H9 (cell line): ENCODE results near the gene FMO2. TPM values are rescaled to one million over a fixed set of nuclear protein-coding genes. Genes with fewer than 3 reads are reported as not detected.

Experiments
- DNase-seq: peaks from one replicate; pipeline ENCODE4 v3.0.0-alpha.2; 2017
- H2AFZ ChIP-seq: one replicate; pipeline ENCODE4 v1.6.1; 2013; ENCODE audit warnings: mild to moderate bottlenecking, low read length, control low read depth, moderate library complexity
- H2AK5ac ChIP-seq: 2 replicates; pipeline ENCODE4 v1.6.1; 2013; ENCODE audit warnings: low read length, control low read depth, mixed read lengths; ENCODE audit not compliant: insufficient read length
- H2BK120ac ChIP-seq: one replicate; pipeline ENCODE4 v1.6.1; 2013; ENCODE audit warnings: low read depth, mild to moderate bottlenecking, low read length, control low read depth, inconsistent platforms; ENCODE audit not compliant: poor library complexity, severe bottlenecking
- H2BK12ac ChIP-seq: 2 replicates; pipeline ENCODE4 v1.6.1; 2013; ENCODE audit warnings: low read length, control low read depth, mixed read lengths, low read depth; ENCODE audit not compliant: insufficient read length
- H2BK15ac ChIP-seq: 2 replicates; pipeline ENCODE4 v1.6.1; 2013; ENCODE audit warnings: low read depth, low read length, control low read depth
- H2BK20ac ChIP-seq: one replicate; pipeline ENCODE4 v1.6.1; 2013; ENCODE audit warnings: low read depth, mild to moderate bottlenecking, low read length, control low read depth, inconsistent platforms; ENCODE audit not compliant: poor library complexity, severe bottlenecking
- H2BK5ac ChIP-seq: 2 replicates; pipeline ENCODE4 v1.6.1; 2013; ENCODE audit warnings: low read length, control low read depth, mixed read lengths; ENCODE audit not compliant: insufficient read length
- H3K14ac ChIP-seq: 2 replicates; pipeline ENCODE4 v1.6.1; 2013; ENCODE audit warnings: low read length, control low read depth; ENCODE audit not compliant: insufficient read depth
- H3K18ac ChIP-seq: 2 replicates; pipeline ENCODE4 v1.6.1; 2013; ENCODE audit warnings: low read depth, mild to moderate bottlenecking, mixed read lengths, low read length, control low read depth; ENCODE audit not compliant: insufficient read length
- H3K23ac ChIP-seq: 2 replicates; pipeline ENCODE4 v1.6.1; 2013; ENCODE audit warnings: low read length, control low read depth, mixed read lengths, low read depth; ENCODE audit not compliant: insufficient read length
- H3K23me2 ChIP-seq: 2 replicates; pipeline ENCODE4 v1.6.1; 2013; ENCODE audit warnings: low read depth, mild to moderate bottlenecking, mixed read lengths, low read length, control low read depth; ENCODE audit not compliant: insufficient read length, poor library complexity, severe bottlenecking
- H3K27ac ChIP-seq: 2 replicates; pipeline ENCODE4 v1.5.1; 2013; ENCODE audit warnings: low read length, control low read depth, mixed read lengths, low read depth; ENCODE audit not compliant: insufficient read length
- H3K27me3 ChIP-seq: 2 replicates; pipeline ENCODE4 v1.6.1; 2013; ENCODE audit warnings: low read length, control low read depth, inconsistent platforms; ENCODE audit not compliant: insufficient read depth
- H3K4ac ChIP-seq: 2 replicates; pipeline ENCODE4 v1.6.1; 2013; ENCODE audit warnings: low read depth, mild to moderate bottlenecking, control low read depth, inconsistent platforms, low read length, moderate library complexity
- H3K4me1 ChIP-seq: 2 replicates; pipeline ENCODE4 v1.6.1; 2013; ENCODE audit warnings: low read length, control low read depth, inconsistent platforms; ENCODE audit not compliant: insufficient read depth
- H3K4me2 ChIP-seq: 2 replicates; pipeline ENCODE4 v1.6.1; 2013; ENCODE audit warnings: low read length, control low read depth, mixed read lengths; ENCODE audit not compliant: insufficient read length, insufficient read depth
- H3K56ac ChIP-seq: 2 replicates; pipeline ENCODE4 v1.6.1; 2013; ENCODE audit warnings: low read depth, mild to moderate bottlenecking, mixed read lengths, low read length, control low read depth; ENCODE audit not compliant: insufficient read length
- H3K79me1 ChIP-seq: 2 replicates; pipeline ENCODE4 v1.6.1; 2013; ENCODE audit warnings: low read depth, mild to moderate bottlenecking, moderate library complexity, low read length, control low read depth, inconsistent platforms; ENCODE audit not compliant: insufficient read depth, poor library complexity, severe bottlenecking
- H3K79me2 ChIP-seq: 2 replicates; pipeline ENCODE4 v1.6.1; 2013; ENCODE audit warnings: low read length, control low read depth, inconsistent platforms; ENCODE audit not compliant: insufficient read depth
- H3K9ac ChIP-seq: 2 replicates; pipeline ENCODE4 v1.6.1; 2013; ENCODE audit warnings: low read length, control low read depth, mixed read lengths; ENCODE audit not compliant: insufficient read length; ENCODE audit errors: extremely low read depth
- H3K9me3 ChIP-seq: one replicate; pipeline ENCODE4 v1.6.1; 2013; ENCODE audit warnings: low read depth, low read length, inconsistent platforms; ENCODE audit not compliant: control insufficient read depth
- H3T11ph ChIP-seq: one replicate; pipeline ENCODE4 v1.6.1; 2013; ENCODE audit warnings: mild to moderate bottlenecking, low read length, control low read depth, inconsistent platforms
- H4K20me1 ChIP-seq: one replicate; pipeline ENCODE4 v1.6.1; 2013; ENCODE audit not compliant: control insufficient read depth, insufficient read length, insufficient read depth
- H4K5ac ChIP-seq: 2 replicates; pipeline ENCODE4 v1.6.1; 2013; ENCODE audit warnings: low read depth, mild to moderate bottlenecking, mixed read lengths, low read length, control low read depth; ENCODE audit not compliant: insufficient read length
- H4K8ac ChIP-seq: replicated peaks from 2 replicates; pipeline ENCODE4 v1.6.1; 2013; ENCODE audit warnings: low read length, control low read depth, mixed read lengths, low read depth; ENCODE audit not compliant: insufficient read length
- H4K91ac ChIP-seq: 2 replicates; pipeline ENCODE4 v1.6.1; 2013; ENCODE audit warnings: low read depth, mild to moderate bottlenecking, moderate library complexity, mixed read lengths, low read length, control low read depth; ENCODE audit not compliant: insufficient read length
- H3K27ac Mint-ChIP-seq, 3 experiments: 2 replicates in 2 of 3; 3 replicates in 1 of 3; pipeline ENCODE4 v1.8.0; 2020 to 2021; ENCODE audit warnings: mixed read lengths in 3 of 3, mild to moderate bottlenecking in 1 of 3, moderate library complexity in 1 of 3
- H3K27me3 Mint-ChIP-seq: 2 replicates; pipeline ENCODE4 v1.8.0; 2021; ENCODE audit warnings: low read depth, mild to moderate bottlenecking, moderate library complexity, mixed read lengths
- H3K36me3 Mint-ChIP-seq, 3 experiments: 2 replicates in 2 of 3; 3 replicates in 1 of 3; pipeline ENCODE4 v1.8.0; 2020 to 2021; ENCODE audit warnings: low read depth in 3 of 3, mixed read lengths in 3 of 3; ENCODE audit not compliant: insufficient read depth in 1 of 3
- H3K4me1 Mint-ChIP-seq, 2 experiments: 2 replicates each; pipeline ENCODE4 v1.8.0; 2020; ENCODE audit warnings: mixed read lengths in 2 of 2
- H3K4me3 Mint-ChIP-seq, 2 experiments: 2 replicates in 1 of 2; 3 replicates in 1 of 2; pipeline ENCODE4 v1.8.0; 2020 to 2021; ENCODE audit warnings: mild to moderate bottlenecking in 2 of 2, mixed read lengths in 2 of 2, moderate library complexity in 1 of 2
- H3K9me3 Mint-ChIP-seq, 2 experiments: 2 replicates in 1 of 2; 3 replicates in 1 of 2; pipeline ENCODE4 v1.8.0; 2020; ENCODE audit warnings: mild to moderate bottlenecking in 2 of 2, mixed read lengths in 2 of 2, moderate library complexity in 1 of 2
- WGBS: extraction: QIAGEN DNeasy Blood & Tissue Kit; methylation state at CpG from one replicate; pipeline ENCODE4 v1.1.7; 2013; ENCODE audit warnings: missing lambda C conversion rate, low lambda C conversion rate, mixed read lengths; ENCODE audit not compliant: insufficient read length; ENCODE audit errors: extremely low coverage; 5-methylcytosine and 5-hydroxymethylcytosine counted together
- total RNA-seq: library from RNA; stranded (reverse); gene quantifications from 2 replicates; pipeline ENCODE4 v1.2.1, GENCODE V29; 2021
- TF ChIP-seq, protein P1 (sequence below): fragments of 200-600 bp; sonication (generic); conservative IDR thresholded peaks from 3 replicates; pipeline ENCODE4 v1.8.0; 2021; ENCODE audit warnings: antibody characterized with exemption, mild to moderate bottlenecking

The FMO2 gene
- total RNA-seq, 1 experiment from 2014 or later = not detected

DNA sequence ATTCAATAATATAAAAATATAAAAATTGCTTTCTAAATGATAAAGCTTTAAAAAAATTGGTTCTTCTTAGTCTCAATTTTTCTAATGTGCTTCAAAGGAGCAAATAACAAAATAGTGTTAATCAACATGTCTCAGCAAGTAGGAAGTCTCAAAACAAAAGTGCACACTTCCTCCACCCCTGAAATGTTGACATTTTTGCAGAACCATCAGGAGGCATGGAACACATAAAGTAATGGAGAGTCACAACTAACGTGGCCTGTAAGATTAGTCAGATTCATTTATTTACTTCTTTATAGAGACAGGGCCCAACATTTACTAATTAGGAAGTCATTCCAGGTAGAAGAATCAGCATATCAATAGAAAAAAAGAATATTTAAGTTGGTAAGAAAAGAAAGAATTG lies 34.9 kb upstream of the FMO2 start:
- TF ChIP-seq, protein P1, sequence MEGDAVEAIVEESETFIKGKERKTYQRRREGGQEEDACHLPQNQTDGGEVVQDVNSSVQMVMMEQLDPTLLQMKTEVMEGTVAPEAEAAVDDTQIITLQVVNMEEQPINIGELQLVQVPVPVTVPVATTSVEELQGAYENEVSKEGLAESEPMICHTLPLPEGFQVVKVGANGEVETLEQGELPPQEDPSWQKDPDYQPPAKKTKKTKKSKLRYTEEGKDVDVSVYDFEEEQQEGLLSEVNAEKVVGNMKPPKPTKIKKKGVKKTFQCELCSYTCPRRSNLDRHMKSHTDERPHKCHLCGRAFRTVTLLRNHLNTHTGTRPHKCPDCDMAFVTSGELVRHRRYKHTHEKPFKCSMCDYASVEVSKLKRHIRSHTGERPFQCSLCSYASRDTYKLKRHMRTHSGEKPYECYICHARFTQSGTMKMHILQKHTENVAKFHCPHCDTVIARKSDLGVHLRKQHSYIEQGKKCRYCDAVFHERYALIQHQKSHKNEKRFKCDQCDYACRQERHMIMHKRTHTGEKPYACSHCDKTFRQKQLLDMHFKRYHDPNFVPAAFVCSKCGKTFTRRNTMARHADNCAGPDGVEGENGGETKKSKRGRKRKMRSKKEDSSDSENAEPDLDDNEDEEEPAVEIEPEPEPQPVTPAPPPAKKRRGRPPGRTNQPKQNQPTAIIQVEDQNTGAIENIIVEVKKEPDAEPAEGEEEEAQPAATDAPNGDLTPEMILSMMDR = no peak
- Histone ChIP-seq H3K4me2 (no peak overlapping the region), H3K23me2 (no peaks in the 10 kb centered on the region), H3K4me1 (no peaks in the 10 kb centered on the region; the same call in 1 of the 2 replicates), H4K8ac (no peak overlapping the region), H2BK20ac (no peak overlapping the region), H3T11ph (no peak overlapping the region), H3K27me3 (no peaks in the 10 kb centered on the region), H3K14ac (no peak overlapping the region), H3K18ac (no peak overlapping the region), H3K9ac (no peak overlapping the region), H2BK15ac (no peak overlapping the region), H3K79me2 (no peaks in the 10 kb centered on the region), H2BK120ac (no peak overlapping the region), H4K91ac (no peak overlapping the region), H3K9me3 (no peaks in the 10 kb centered on the region), H3K79me1 (no peaks in the 10 kb centered on the region), H3K23ac (no peak overlapping the region), H3K4ac (no peak overlapping the region), H2AK5ac (no peak overlapping the region), H2BK5ac (no peak overlapping the region), H2AFZ (no peak overlapping the region), H3K56ac (no peak overlapping the region), H2BK12ac (no peak overlapping the region), H4K5ac (no peak overlapping the region), H4K20me1 (no peaks in the 10 kb centered on the region), H3K27ac (no peak overlapping the region)
- H3K4me1 Mint-ChIP-seq = peaks cover 6 to 11% of the 10 kb centered on the region in 2 experiments; a peak in 3 of 4 replicates
- no peaks in the 10 kb centered on the region for H3K27me3 Mint-ChIP-seq
- no peak overlapping the region for H3K4me3 Mint-ChIP-seq
- no peak for DNase-seq
- H3K27ac Mint-ChIP-seq = no peak overlapping the region
- WGBS = no CpG with 5 or more reads among the region's 1 CpG
- no peaks in the 10 kb centered on the region; a peak in 1 of 5 replicates for H3K9me3 Mint-ChIP-seq
- H3K36me3 Mint-ChIP-seq = no peaks in the 10 kb centered on the region
